ENCODE results near the gene RTN1. TPM values are rescaled to one million over a fixed set of nuclear protein-coding genes. Genes with fewer than 3 reads are reported as not detected.

RTN1 gene
- total RNA-seq, 1 donor from 2014 or later = not detected

DNA sequence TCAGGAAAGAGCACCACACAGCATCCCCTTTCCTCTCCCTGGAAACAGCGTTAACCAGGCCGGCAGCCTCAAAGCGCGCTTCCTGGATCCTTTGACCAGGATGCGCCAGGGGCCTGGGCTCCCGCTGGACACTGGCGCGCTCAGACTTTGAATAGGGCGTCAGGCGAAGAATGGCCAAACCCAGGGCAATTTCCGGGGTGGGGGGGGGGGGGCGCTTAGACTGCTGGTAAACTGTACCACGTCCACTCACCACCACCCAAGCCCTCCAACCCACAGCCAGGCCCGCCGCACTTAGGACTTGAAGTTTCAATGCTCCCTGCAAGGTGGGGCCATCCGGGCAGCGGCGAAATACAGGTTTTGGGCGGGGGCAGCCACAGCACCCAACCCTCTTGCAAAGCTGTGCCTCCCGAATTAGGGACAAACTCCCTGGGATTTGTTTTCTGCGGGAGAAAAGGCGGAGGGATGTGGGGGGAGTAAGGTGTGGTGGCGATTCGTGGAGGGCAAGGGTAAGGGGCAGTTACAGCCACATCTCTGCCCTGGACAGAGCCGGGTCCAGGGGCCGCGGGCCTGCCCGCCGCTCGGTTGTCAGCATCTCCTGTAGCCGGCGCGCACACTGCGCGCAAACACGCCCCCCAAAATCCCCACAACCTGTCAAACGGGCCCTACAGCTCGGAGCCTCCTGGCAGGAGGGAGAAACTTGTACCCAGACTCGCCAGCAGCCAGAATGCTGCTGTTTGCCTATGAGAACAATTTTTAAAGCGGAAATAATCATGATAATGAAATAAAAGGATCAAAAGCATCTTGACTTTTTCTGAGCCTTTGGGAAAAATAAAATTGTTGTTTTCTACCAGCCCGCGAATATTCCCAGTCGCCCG, 958 bp downstream of the RTN1 start:
- POLR2A ChIA-PET = no interaction called here
- intact Hi-C loops (cut with micrococcal nuclease) = no loop called here
- DNase-seq (no peak), ATAC-seq (ENCODE audit: low read depth) (no peak)
- peaks cover 30% of the 10 kb centered on the region for H3K27me3 Mint-ChIP-seq
- H3K4me1 Mint-ChIP-seq = peaks cover 7% of the 10 kb centered on the region
- TF ChIP-seq, protein P1, sequence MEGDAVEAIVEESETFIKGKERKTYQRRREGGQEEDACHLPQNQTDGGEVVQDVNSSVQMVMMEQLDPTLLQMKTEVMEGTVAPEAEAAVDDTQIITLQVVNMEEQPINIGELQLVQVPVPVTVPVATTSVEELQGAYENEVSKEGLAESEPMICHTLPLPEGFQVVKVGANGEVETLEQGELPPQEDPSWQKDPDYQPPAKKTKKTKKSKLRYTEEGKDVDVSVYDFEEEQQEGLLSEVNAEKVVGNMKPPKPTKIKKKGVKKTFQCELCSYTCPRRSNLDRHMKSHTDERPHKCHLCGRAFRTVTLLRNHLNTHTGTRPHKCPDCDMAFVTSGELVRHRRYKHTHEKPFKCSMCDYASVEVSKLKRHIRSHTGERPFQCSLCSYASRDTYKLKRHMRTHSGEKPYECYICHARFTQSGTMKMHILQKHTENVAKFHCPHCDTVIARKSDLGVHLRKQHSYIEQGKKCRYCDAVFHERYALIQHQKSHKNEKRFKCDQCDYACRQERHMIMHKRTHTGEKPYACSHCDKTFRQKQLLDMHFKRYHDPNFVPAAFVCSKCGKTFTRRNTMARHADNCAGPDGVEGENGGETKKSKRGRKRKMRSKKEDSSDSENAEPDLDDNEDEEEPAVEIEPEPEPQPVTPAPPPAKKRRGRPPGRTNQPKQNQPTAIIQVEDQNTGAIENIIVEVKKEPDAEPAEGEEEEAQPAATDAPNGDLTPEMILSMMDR (IDR thresholded peaks at IDR 0.05) = no peak
- CTCF ChIA-PET = no interaction called here
- H3K36me3 Mint-ChIP-seq (ENCODE audit: low read depth) = no peaks in the 10 kb centered on the region
- peak overlapping the region; percentile 48 for H3K4me3 Mint-ChIP-seq
- no peak overlapping the region for H3K27ac Mint-ChIP-seq
- peaks cover 5% of the 10 kb centered on the region for H3K9me3 Mint-ChIP-seq

DNA sequence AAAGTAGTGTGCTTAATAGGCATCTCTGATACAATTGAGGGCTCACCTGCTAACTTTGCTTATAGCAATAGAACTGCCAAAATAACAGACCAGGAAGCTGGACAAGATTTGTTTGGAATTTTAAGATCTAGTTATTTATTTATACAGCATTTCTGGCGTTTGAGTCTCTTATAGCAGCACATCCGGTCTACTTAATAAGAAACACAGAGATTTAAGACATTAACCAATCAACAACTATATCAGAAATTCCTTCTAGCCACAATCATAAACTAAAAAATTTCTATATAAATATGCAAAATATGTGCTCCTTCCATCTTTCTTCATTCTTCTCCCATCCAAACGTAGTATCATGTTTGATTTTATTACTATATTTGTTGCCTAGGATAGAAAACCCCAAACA, 2.6 kb downstream of the RTN1 start:
- ChIA-PET POLR2A (no interaction called here), CTCF (no interaction called here)
- no peak for ATAC-seq (ENCODE audit: low read depth)
- DNase-seq = no peak
- intact Hi-C loops (cut with micrococcal nuclease) = no loop called here
- no peaks in the 10 kb centered on the region for H3K36me3 Mint-ChIP-seq (ENCODE audit: low read depth)
- no peak overlapping the region for H3K4me3 Mint-ChIP-seq
- peaks cover 21% of the 10 kb centered on the region for H3K27me3 Mint-ChIP-seq
- no peaks in the 10 kb centered on the region for H3K9me3 Mint-ChIP-seq
- no peak overlapping the region for H3K27ac Mint-ChIP-seq
- TF ChIP-seq, protein P1 (IDR thresholded peaks at IDR 0.05) = no peak
- H3K4me1 Mint-ChIP-seq = peaks cover 7% of the 10 kb centered on the region

DNA sequence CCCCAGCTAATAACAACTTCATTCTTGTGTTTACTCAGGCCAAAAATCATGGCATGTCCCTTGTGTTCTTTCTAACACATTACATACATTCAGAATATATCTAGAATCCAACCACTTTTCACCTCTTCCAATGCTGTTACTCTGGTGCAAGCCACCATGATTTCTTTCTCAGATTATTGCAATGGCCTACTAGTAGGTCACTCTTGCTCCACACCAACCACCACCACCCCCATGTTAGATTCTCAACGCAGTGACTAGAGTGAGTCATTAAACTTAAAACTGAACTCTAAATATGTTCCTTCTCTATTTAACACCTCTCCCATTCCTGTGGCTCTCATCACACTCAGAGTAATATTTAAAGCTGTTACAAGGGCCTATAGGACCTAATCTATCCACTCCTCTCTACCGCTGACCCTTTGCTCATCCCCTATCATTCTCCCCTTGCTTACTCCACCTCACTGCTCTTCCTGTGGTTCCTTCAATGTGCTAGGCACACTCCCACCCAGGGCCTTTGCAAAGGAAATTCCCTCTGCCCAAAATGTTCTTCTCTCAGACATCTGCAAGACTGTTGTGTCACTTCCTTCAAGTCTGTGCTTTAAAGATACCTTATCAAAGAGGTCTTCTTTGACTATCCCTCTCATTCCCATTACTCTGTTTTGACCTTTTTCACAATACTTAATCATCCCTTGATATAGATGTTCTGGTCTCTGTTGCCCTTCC, 6.6 kb downstream of the RTN1 start:
- H3K27ac Mint-ChIP-seq = no peak overlapping the region
- no peak overlapping the region for H3K4me3 Mint-ChIP-seq
- peaks cover 7% of the 10 kb centered on the region for H3K27me3 Mint-ChIP-seq
- H3K4me1 Mint-ChIP-seq = no peaks in the 10 kb centered on the region
- TF ChIP-seq, protein P1 (IDR thresholded peaks at IDR 0.05) = no peak
- ChIA-PET CTCF (no interaction called here), POLR2A (no interaction called here)
- no peak for ATAC-seq (ENCODE audit: low read depth)
- H3K36me3 Mint-ChIP-seq (ENCODE audit: low read depth) = no peaks in the 10 kb centered on the region
- no peak for DNase-seq
- intact Hi-C loops (cut with micrococcal nuclease) = no loop called here
- H3K9me3 Mint-ChIP-seq = peaks cover 10% of the 10 kb centered on the region

DNA sequence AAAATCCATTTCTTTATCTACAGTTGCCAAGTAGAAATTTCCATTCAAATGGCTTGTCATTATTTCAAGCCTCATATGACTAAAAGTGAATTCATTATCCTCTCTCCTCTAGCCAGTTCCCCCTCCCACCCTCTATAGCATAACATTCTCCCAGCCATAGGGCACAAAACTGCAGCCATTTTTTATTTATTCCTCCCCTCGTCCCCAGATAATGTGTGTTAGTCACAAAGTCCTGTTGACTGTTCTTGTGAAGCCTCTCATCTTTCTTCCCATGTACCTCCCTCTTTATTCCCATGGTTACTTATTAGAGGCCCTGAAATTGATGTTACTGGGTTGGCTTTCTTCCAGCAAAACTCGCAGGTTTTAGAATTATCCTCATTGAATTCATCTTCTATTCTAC, 13.2 kb downstream of the RTN1 start:
- H3K4me1 Mint-ChIP-seq = no peaks in the 10 kb centered on the region
- no peak for ATAC-seq (ENCODE audit: low read depth)
- CTCF ChIA-PET = no interaction called here
- H3K27me3 Mint-ChIP-seq = peaks cover 2% of the 10 kb centered on the region
- H3K36me3 Mint-ChIP-seq (ENCODE audit: low read depth) = no peaks in the 10 kb centered on the region
- TF ChIP-seq, protein P1 (IDR thresholded peaks at IDR 0.05) = no peak
- no peak overlapping the region for H3K4me3 Mint-ChIP-seq
- POLR2A ChIA-PET = no interaction called here
- no peak for DNase-seq
- intact Hi-C loops (cut with micrococcal nuclease) = no loop called here
- H3K9me3 Mint-ChIP-seq = peaks cover 22% of the 10 kb centered on the region
- no peak overlapping the region for H3K27ac Mint-ChIP-seq

DNA sequence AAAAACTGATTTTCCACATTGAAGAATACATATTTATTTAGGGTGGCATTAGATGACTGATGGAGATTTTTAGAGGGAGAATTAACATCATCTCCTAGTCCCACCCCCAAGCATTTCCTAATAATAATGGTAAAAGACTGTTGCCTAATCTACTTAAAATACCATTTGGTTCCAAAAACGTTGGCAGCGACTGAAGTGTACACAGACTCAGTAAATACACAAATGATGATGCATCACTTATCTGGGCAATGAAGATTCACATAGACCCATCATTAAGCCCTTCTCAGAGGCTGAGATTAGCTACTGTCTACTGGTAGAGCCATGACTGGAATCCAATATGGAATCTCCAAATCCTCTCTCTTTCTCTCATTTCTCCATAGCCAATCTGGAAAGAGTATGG, 18.2 kb downstream of the RTN1 start:
- no peak for ATAC-seq (ENCODE audit: low read depth)
- Mint-ChIP-seq H3K27me3 (peaks cover 2% of the 10 kb centered on the region), H3K9me3 (peaks cover 12% of the 10 kb centered on the region), H3K36me3 (ENCODE audit: low read depth) (no peaks in the 10 kb centered on the region), H3K4me1 (no peaks in the 10 kb centered on the region), H3K4me3 (no peak overlapping the region), H3K27ac (no peak overlapping the region)
- DNase-seq = no peak
- POLR2A ChIA-PET = no interaction called here
- CTCF ChIA-PET = no interaction called here
- TF ChIP-seq, protein P1 (IDR thresholded peaks at IDR 0.05) = no peak
- intact Hi-C loops (cut with micrococcal nuclease) = no loop called here

Measured in activated B cell treated with CpG ODN at 0.5 μM for 24 hours (primary cell).